Activated T-cell treated with anti-CD3 and anti-CD28 coated beads for 48 hours (primary cell): Measurements from ENCODE around the gene SOX6.
"Not testable (repeated sequence)": the region's sequence is repeated elsewhere in the genome, so short reads cannot be mapped to it uniquely, and the experiment has no call there.

Source experiments
- DNase-seq: peaks from one replicate; pipeline ENCODE4 v3.0.0-alpha.2; 2020; ENCODE audit warnings: low read depth

The SOX6 gene

GRCh38 chr11:16036218-16036617, 320.1 kb downstream of the SOX6 start:
- no peak for DNase-seq

GRCh38 chr11:16034074-16034473, 322.3 kb downstream of the SOX6 start:
- no peak for DNase-seq

GRCh38 chr11:16032974-16033373, 323.4 kb downstream of the SOX6 start:
- no peak for DNase-seq

GRCh38 chr11:16031210-16031609, 325.1 kb downstream of the SOX6 start:
- DNase-seq, result no peak

- DNase-seq, result no peak
Measured at GRCh38 chr11:16030664-16031063, 325.7 kb downstream of the SOX6 start.

- DNase-seq, result not testable (repeated sequence)
Measured at GRCh38 chr11:16029151-16029550, 327.2 kb downstream of the SOX6 start.

GRCh38 chr11:16028419-16028818, 327.9 kb downstream of the SOX6 start:
- no peak for DNase-seq

GRCh38 chr11:16027621-16028020, 328.7 kb downstream of the SOX6 start:
- no peak for DNase-seq

GRCh38 chr11:16026849-16027248, 329.5 kb downstream of the SOX6 start:
- no peak for DNase-seq

GRCh38 chr11:16018931-16019330, 337.4 kb downstream of the SOX6 start:
- DNase-seq, result no peak

GRCh38 chr11:16016468-16016829, 339.9 kb downstream of the SOX6 start:
- DNase-seq, result no peak

- DNase-seq, result no peak
Measured at GRCh38 chr11:16015741-16016467, 340.4 kb downstream of the SOX6 start.

GRCh38 chr11:16013649-16014275, 342.6 kb downstream of the SOX6 start:
- DNase-seq, result no peak

GRCh38 chr11:16013242-16013641, 343.1 kb downstream of the SOX6 start:
- no peak for DNase-seq

GRCh38 chr11:16012125-16012751, 344.1 kb downstream of the SOX6 start:
- no peak for DNase-seq

- DNase-seq, result no peak
Measured at GRCh38 chr11:16011396-16011795, 344.9 kb downstream of the SOX6 start.

- no peak for DNase-seq
Measured at GRCh38 chr11:16009021-16009420, 347.3 kb downstream of the SOX6 start.

- DNase-seq, result no peak
Measured at GRCh38 chr11:16007514-16007913, 348.8 kb downstream of the SOX6 start.

GRCh38 chr11:16002942-16003341, 353.4 kb downstream of the SOX6 start:
- no peak for DNase-seq

- no peak for DNase-seq
Measured at GRCh38 chr11:16001899-16002426, 354.4 kb downstream of the SOX6 start.

GRCh38 chr11:16001044-16001568, 355.2 kb downstream of the SOX6 start:
- no peak for DNase-seq

- no peak for DNase-seq
Measured at GRCh38 chr11:16000065-16000464, 356.3 kb downstream of the SOX6 start.

- DNase-seq, result no peak
Measured at GRCh38 chr11:15993345-15993744, 363.0 kb downstream of the SOX6 start.
